T-helper 1 cell treated with Interleukin-12 subunit alpha and Interleukin-12 subunit beta and Interleukin-4 antibody, amounts not matched to agents 30 μg/mL and 1 μg/mL, for 36 hours (primary cell): ENCODE measurements around the gene EXOC6.

Source experiments
- H3K27ac Mint-ChIP-seq: one replicate; pipeline ENCODE4 v1.8.0; 2021; ENCODE audit warnings: mild to moderate bottlenecking, mixed read lengths
- H3K27me3 Mint-ChIP-seq: one replicate; pipeline ENCODE4 v1.8.0; 2021; ENCODE audit warnings: low read depth, mixed read lengths
- H3K36me3 Mint-ChIP-seq: one replicate; pipeline ENCODE4 v1.8.0; 2021; ENCODE audit warnings: low read depth, mixed read lengths
- H3K4me1 Mint-ChIP-seq: one replicate; pipeline ENCODE4 v1.8.0; 2021; ENCODE audit warnings: low read depth, mixed read lengths
- H3K4me3 Mint-ChIP-seq: one replicate; pipeline ENCODE4 v1.8.0; 2021; ENCODE audit warnings: mild to moderate bottlenecking, moderate library complexity, mixed read lengths
- H3K9me3 Mint-ChIP-seq: one replicate; pipeline ENCODE4 v1.8.0; 2021; ENCODE audit warnings: mixed read lengths

EXOC6 gene, protein sequence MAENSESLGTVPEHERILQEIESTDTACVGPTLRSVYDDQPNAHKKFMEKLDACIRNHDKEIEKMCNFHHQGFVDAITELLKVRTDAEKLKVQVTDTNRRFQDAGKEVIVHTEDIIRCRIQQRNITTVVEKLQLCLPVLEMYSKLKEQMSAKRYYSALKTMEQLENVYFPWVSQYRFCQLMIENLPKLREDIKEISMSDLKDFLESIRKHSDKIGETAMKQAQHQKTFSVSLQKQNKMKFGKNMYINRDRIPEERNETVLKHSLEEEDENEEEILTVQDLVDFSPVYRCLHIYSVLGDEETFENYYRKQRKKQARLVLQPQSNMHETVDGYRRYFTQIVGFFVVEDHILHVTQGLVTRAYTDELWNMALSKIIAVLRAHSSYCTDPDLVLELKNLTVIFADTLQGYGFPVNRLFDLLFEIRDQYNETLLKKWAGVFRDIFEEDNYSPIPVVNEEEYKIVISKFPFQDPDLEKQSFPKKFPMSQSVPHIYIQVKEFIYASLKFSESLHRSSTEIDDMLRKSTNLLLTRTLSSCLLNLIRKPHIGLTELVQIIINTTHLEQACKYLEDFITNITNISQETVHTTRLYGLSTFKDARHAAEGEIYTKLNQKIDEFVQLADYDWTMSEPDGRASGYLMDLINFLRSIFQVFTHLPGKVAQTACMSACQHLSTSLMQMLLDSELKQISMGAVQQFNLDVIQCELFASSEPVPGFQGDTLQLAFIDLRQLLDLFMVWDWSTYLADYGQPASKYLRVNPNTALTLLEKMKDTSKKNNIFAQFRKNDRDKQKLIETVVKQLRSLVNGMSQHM

DNA sequence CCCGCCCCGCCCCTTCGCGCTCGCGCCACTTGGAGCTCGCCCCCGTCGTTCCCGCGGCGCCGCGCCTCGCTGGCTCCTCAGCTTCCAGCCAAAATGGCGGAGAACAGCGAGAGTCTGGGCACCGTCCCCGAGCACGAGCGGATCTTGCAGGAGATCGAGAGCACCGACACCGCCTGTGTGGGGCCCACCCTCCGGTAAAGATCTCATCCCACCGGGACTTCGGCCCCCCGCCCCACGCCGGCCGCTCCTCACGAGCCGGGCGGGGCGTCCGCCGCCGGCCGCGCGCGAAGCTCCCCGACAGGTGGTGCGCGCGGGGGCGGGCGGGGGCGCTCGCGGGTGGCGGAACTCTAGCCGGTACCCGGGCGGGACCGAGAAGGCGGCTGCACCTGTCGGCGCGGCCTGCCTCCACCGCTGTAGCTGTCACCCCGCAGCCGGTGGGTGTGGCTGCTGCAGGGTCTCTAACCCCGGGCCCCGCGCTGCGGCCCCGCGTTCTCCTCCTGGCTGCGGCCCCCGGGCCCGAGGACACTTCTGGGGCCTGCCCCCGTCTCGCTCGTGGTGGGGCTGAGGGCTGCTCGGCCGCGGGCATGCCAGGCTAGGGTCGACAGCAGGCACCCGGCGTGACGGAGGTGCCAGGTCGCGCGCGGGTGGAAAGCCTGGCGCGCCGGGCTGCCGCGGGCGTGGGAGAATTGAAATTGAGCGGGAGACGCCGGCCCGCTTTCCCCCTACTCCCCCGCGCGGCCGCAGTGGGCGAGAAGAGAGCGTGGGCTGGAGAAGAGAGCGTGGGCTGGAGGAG, at the start of gene EXOC6:
EXOC6 (plus strand) TSS at position 80 of the 793 bp plus-strand sequence; CDS start at position 94, 14 bp downstream.
- H3K9me3 Mint-ChIP-seq: no peaks in the 10 kb centered on the region
- peak within 1 kb of the TSS; percentile 89 for H3K4me3 Mint-ChIP-seq
- no peaks in the 10 kb centered on the region for H3K27me3 Mint-ChIP-seq
- H3K4me1 Mint-ChIP-seq: peaks cover 36% of the 10 kb centered on the region
- H3K36me3 Mint-ChIP-seq: peaks cover 3% of the 10 kb centered on the region
- peak within 1 kb of the TSS; percentile 86 for H3K27ac Mint-ChIP-seq

DNA sequence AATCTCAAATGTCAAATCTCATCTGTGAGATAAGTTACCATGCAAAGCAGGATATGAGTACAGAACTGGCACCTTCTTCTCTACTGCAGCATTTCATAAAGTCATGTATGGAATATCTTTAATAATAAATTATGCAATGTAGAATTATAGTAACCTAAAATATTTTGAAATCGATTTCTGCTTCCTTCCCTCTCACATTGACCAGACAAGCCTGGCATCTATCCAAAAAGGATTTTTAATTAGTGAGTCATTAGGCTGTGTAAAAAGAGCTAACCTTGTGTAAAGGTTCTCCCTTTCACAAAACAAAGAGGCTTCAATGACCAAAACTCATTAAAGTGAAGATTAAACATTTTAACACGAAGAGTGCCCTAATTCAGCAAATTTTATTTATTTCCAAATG, 48.8 kb upstream of the EXOC6 start:
- H3K27me3 Mint-ChIP-seq: peaks cover 18% of the 10 kb centered on the region
- H3K4me1 Mint-ChIP-seq: no peaks in the 10 kb centered on the region
- no peak overlapping the region for H3K27ac Mint-ChIP-seq
- H3K36me3 Mint-ChIP-seq: no peaks in the 10 kb centered on the region
- no peaks in the 10 kb centered on the region for H3K9me3 Mint-ChIP-seq
- no peak overlapping the region for H3K4me3 Mint-ChIP-seq

DNA sequence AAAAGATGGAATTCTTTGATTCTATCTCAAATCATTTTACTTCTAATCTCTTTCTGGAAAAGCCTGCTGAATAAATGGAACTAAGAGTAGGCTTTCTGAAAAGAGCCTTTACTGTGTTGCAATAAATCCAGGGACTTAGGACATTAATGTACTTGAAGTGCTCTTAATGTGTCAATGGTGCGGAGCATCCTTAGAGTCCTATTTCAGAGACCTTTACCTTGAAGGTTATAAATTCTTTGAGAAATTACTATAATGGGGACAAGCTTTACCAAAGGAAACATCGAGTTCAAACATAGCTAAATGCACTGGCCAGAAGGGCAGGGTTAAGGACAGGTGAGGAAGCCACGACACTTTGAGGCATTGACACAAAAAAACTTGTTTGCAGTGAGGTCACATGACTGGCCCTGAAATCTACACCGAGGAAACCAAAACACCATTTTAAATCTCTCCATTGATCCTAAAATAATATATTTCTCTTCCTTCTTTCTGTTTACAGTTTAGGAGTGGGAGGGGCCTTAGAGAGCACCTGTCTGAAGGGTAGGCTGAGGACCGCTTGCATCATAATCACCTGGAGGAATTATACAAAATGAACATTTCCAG, 48.1 kb upstream of the EXOC6 start:
- no peak overlapping the region for H3K27ac Mint-ChIP-seq
- no peaks in the 10 kb centered on the region for H3K36me3 Mint-ChIP-seq
- H3K4me1 Mint-ChIP-seq: no peaks in the 10 kb centered on the region
- no peaks in the 10 kb centered on the region for H3K9me3 Mint-ChIP-seq
- H3K27me3 Mint-ChIP-seq: peaks cover 22% of the 10 kb centered on the region
- H3K4me3 Mint-ChIP-seq: no peak overlapping the region

DNA sequence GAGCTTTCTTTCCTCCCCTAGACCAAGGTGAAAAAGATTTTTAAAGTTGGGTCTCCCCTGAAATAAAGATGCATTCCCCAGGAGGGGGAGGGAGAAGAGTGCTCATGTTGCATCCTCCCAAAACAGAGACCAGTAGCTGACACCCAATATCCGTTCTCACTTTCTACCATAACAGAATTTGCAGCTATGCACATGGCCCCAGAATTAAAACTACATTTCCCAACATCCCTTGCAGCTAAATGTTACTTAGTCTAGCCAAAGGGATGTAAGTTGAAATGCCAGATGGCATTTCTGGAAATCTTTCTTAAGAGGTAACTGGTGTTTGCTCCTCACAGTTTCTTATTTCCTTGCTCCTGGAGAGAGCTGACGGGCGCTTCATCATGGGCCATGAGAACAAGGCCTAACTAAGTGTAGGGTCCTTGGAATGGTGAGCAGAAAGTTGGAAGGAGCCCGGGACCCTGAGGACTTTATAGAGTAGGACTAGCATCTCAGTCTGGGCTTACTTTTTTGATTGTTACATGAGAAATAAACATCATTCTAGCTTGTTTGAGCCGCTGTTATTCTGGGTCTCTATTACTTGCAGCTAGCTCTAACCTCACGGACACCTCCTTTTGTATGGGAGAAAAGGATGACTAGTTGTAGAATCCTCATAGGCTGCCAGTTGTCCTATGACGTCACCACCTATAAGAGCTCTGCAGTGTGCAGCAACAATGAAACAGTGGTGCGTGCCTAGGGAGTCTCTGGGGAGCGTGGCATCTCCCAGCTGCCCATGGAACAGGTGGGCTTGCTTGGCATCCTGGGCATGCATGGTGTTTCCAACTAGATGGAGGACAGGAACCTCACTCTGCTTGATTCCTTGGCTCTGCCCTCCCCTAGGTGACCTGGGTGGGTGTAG, 46.1 kb upstream of the EXOC6 start:
- Mint-ChIP-seq H3K27me3 (peaks cover 17% of the 10 kb centered on the region), H3K4me1 (no peaks in the 10 kb centered on the region), H3K9me3 (no peaks in the 10 kb centered on the region), H3K27ac (no peak overlapping the region), H3K36me3 (no peaks in the 10 kb centered on the region), H3K4me3 (no peak overlapping the region)

DNA sequence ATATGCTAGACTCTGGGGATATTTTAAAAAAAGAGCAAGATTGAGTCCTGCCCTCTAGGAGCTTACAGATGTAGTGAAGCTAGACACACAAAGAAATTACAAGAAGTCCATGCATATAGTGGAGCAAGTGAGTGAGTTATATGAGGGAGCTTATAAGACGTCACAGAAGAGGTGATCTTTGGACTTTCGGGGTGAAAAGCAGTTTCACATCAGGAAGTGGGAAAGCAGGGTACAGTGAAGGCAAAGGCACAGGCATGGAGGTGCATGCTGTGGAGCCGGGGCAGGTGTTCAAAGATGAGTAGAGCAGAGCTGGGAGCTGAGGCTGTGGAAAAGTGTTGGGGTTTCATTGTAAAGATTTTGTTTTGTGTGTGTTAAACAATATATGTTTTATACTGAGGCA, 38.5 kb upstream of the EXOC6 start:
- Mint-ChIP-seq H3K4me1 (no peaks in the 10 kb centered on the region), H3K27me3 (peaks cover 11% of the 10 kb centered on the region), H3K27ac (no peak overlapping the region), H3K9me3 (no peaks in the 10 kb centered on the region), H3K4me3 (no peak overlapping the region), H3K36me3 (no peaks in the 10 kb centered on the region)

DNA sequence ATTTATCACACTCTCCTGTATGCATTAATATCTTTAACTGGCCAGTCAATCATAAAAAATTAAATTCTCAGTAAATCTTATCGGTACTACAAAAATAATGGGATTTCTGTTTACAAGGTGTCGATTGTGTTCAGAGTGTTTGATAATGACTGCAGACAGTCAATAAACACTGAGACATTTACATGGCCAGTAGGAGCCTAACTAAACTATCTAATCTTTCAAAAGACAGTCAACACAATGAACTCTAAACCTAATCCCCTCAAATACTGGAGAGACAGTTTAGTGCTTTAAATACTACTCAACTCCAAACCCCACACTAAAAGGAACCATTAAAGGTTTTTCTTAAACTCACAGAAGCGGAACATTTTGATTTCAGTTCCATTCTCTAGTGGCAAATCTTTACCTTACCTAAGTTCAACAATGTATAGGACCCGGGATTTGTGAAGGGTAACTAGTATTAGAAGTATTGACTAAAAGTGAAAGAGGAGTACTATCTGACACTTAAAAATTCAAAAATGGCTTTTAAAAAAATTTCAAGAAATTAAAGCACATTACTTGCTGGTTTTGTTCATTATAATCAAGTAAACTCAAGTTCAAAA, 37.3 kb upstream of the EXOC6 start:
- peaks cover 11% of the 10 kb centered on the region for H3K27me3 Mint-ChIP-seq
- H3K4me3 Mint-ChIP-seq: no peak overlapping the region
- H3K9me3 Mint-ChIP-seq: peaks cover 2% of the 10 kb centered on the region
- no peaks in the 10 kb centered on the region for H3K4me1 Mint-ChIP-seq
- H3K27ac Mint-ChIP-seq: no peak overlapping the region
- no peaks in the 10 kb centered on the region for H3K36me3 Mint-ChIP-seq

DNA sequence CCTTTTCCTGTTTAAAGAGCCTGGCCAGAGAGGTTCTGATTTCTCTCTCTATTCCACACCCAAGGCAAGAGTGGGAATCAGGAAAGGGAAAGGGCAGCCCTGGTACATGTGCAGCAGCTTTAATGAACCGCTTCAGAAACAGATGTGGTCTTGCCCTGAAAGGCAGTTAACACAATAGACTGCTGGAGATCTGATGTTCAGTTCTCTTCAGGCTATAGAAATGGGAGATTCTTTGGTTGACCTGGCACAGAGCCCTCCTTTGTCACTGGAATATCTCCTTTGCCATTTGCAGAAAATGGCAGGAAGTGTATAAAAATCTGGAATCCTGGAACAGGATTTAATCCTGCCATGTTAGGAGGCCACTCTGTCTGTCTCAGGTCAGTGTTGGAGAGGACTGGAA, 36.3 kb upstream of the EXOC6 start:
- no peaks in the 10 kb centered on the region for H3K4me1 Mint-ChIP-seq
- no peak overlapping the region for H3K27ac Mint-ChIP-seq
- H3K27me3 Mint-ChIP-seq: peaks cover 6% of the 10 kb centered on the region
- no peak overlapping the region for H3K4me3 Mint-ChIP-seq
- no peaks in the 10 kb centered on the region for H3K36me3 Mint-ChIP-seq
- H3K9me3 Mint-ChIP-seq: peaks cover 2% of the 10 kb centered on the region

DNA sequence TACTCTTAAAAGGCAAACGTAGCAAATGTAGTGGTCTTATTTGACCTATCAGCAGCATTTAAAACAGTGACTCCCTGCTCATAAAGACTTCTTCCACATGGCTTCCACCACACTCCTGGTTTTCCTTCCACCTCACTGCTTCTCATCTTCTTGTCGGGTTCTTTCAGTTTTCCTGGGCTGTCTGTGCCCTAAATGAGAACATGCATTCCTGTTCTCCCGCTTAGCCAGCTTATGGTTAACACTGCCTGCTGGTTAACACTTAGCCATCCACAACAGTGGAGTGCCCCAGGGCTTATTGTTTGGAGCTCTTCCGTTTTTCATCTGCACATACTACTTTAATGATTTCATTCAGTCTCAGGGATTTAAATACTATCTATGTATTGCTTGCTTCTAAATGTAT, 34.3 kb upstream of the EXOC6 start:
- Mint-ChIP-seq H3K36me3 (no peaks in the 10 kb centered on the region), H3K27me3 (peaks cover 6% of the 10 kb centered on the region), H3K4me1 (no peaks in the 10 kb centered on the region), H3K4me3 (no peak overlapping the region), H3K9me3 (peaks cover 2% of the 10 kb centered on the region), H3K27ac (no peak overlapping the region)

DNA sequence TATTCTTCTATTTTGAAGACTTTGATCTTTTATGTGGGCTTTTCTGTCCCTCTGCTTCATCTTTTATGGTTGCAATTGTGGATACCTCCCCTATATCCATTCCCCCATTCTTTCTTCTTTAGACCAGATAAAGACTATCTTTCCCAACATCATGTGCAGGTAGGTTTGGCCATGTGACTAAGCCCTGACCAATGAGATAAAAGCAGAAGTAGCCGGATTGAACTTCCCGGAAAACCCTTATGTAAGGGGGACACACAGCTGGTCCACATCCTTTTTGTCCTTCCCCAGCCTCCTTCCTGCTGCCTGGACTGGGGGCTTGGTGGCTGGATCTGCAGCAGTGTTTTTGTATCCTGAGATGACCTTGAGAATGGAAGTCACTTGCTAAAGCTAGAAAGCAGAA, 33.5 kb upstream of the EXOC6 start:
- Mint-ChIP-seq H3K4me3 (no peak overlapping the region), H3K27me3 (peaks cover 6% of the 10 kb centered on the region), H3K9me3 (peaks cover 2% of the 10 kb centered on the region), H3K4me1 (no peaks in the 10 kb centered on the region), H3K36me3 (no peaks in the 10 kb centered on the region), H3K27ac (no peak overlapping the region)

DNA sequence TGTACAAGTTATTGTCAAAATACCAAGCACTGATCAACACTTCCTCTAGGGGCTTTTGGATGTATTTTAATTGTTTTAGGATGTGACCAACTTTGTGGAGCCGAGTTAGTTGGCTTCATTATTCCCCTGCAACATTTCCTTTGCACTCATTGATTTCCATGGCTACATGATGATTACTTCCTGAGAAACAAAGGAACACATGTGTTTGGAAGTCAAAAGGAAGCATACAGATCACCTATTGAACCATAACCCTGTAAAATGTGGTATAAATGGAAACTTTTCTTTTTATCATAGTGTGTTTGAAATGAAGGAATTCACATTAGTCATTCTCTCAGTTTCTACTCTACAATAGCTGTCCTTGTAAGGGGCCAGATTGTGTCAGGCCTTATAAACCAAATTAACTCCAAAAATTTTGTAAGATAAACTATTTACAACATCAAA, 32.2 kb upstream of the EXOC6 start:
- Mint-ChIP-seq H3K36me3 (no peaks in the 10 kb centered on the region), H3K4me1 (peaks cover 3% of the 10 kb centered on the region), H3K9me3 (peaks cover 2% of the 10 kb centered on the region), H3K4me3 (no peak overlapping the region), H3K27me3 (peaks cover 3% of the 10 kb centered on the region), H3K27ac (no peak overlapping the region)

DNA sequence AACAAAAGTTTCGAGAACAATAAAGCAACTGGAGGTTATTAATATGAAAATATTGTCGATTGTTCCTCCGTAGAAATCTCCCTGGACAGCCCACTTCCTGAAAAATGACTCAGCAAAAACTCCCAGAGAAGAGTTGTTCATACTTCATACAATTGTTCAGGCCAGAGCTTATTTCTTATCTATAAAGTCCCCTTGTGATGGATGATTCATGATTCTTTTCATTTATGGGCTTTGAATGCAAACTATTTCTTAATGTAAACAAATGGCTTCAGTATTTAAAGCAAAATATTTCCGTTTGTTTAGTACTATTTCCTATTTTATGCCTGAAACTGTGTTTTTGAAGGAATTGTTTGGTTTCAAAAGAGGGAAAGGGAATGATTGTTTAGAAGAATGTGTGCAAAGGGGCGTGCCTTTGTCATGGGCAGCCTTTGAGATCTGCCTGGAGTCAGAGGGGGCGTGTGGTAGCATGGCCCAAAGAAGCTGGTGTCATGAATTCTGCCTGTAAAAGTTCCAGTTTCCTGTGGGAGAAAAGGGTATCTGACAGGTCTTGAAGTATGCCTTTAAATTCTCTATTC, 26.2 kb upstream of the EXOC6 start:
- Mint-ChIP-seq H3K27ac (no peak overlapping the region), H3K4me1 (peaks cover 17% of the 10 kb centered on the region), H3K27me3 (peaks cover 4% of the 10 kb centered on the region), H3K36me3 (no peaks in the 10 kb centered on the region), H3K9me3 (no peaks in the 10 kb centered on the region), H3K4me3 (no peak overlapping the region)

DNA sequence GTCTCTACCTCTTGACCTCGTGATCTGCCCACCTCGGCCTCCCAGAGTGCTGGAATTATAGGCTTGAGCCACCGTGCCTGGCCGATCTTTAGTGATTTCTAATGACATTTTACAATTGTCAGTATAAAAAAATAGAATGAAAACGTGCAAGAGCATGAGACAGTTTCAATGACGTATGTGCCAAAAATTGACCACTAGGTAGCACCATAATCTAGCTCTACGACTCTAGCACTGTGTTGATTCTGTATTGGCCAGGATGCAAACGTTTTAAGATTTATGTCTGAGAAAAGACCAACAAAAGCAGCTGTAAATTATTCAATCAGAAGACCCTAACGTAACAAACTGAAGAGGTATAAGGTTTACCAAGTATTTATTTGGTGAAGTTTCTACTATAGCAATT, 25.4 kb upstream of the EXOC6 start:
- H3K27me3 Mint-ChIP-seq: peaks cover 4% of the 10 kb centered on the region

DNA sequence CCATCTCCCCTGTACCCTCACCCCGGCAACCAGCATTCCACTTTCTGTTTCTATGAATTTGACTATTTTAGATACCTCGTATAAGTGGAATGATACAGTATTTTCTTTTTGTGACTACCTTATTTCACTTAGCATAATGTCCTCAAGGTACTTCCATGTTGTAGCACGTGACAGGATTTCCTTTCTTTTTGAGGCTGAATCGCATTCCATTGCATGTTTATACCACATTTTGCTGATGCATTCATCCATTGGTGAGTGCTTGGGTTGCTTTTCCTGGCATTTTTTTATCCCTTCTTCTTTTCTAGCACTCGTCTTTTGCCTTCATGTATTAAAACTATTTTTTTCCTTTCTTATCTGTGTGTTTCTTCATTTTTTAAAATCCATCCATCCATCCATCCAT, 22.3 kb upstream of the EXOC6 start:
- Mint-ChIP-seq H3K4me3 (no peak overlapping the region), H3K27me3 (peaks cover 4% of the 10 kb centered on the region), H3K4me1 (peaks cover 21% of the 10 kb centered on the region), H3K27ac (no peak overlapping the region), H3K9me3 (no peaks in the 10 kb centered on the region), H3K36me3 (no peaks in the 10 kb centered on the region)

More for the DNA sequence above, 25.4 kb upstream of the EXOC6 start:
- H3K36me3 Mint-ChIP-seq: no peaks in the 10 kb centered on the region
- no peaks in the 10 kb centered on the region for H3K9me3 Mint-ChIP-seq
- H3K4me1 Mint-ChIP-seq: peaks cover 17% of the 10 kb centered on the region
- H3K27ac Mint-ChIP-seq: no peak overlapping the region
- H3K4me3 Mint-ChIP-seq: no peak overlapping the region
